K562 (cell line): Measurements from ENCODE around the gene DDX5. TPM values are rescaled to one million over a fixed set of nuclear protein-coding genes. Genes with fewer than 3 reads are reported as not detected.

Source experiments
- CXXC5 ChIP-seq: fragments of 250-450 bp; sonication (Bioruptor Pico); IDR thresholded peaks from 2 replicates; pipeline ENCODE4 v1.8.0; 2022; ENCODE audit warnings: inconsistent platforms, mild to moderate bottlenecking, moderate library complexity
- DDX20 ChIP-seq: fragments of 450-650 bp; IDR thresholded peaks from 2 replicates; pipeline ENCODE4 v1.6.1; 2016; ENCODE audit warnings: missing genetic modification characterization, low read depth, mild to moderate bottlenecking, missing compliant biosample characterization, moderate library complexity
- OTX1 ChIP-seq: fragments of 450-650 bp; formaldehyde crosslinking; IDR thresholded peaks from 2 replicates; pipeline ENCODE4 v1.4.0; 2022; ENCODE audit warnings: mild to moderate bottlenecking
- SMAD2 ChIP-seq: fragments of 150-350 bp; IDR thresholded peaks from 2 replicates; pipeline ENCODE4 v1.6.1; 2014; ENCODE audit warnings: low read depth, mild to moderate bottlenecking, low read length
- WHSC1 ChIP-seq: IDR thresholded peaks from one replicate; pipeline ENCODE4 v1.6.1; 2012; ENCODE audit warnings: low read length, control low read depth, inconsistent platforms
- ZBTB17 ChIP-seq: fragments of 450-650 bp; formaldehyde crosslinking; IDR thresholded peaks from 2 replicates; pipeline ENCODE4 v1.4.0; 2020; ENCODE audit warnings: mild to moderate bottlenecking
- ZBTB40 ChIP-seq, 2 experiments: fragments of 450-650 bp in 1 of 2; sonication (generic) in 1 of 2; formaldehyde crosslinking in 1 of 2; IDR thresholded peaks; 2 replicates each; pipeline versions ENCODE4 v1.7.1 to v1.9.0; 2016 to 2022; ENCODE audit warnings: inconsistent platforms in 1 of 2, mild to moderate bottlenecking in 1 of 2, missing genetic modification reagents in 1 of 2
- ZNF184 ChIP-seq: sonication (generic); formaldehyde crosslinking; IDR thresholded peaks from 2 replicates; pipeline ENCODE4 v1.5.0; 2020; ENCODE audit warnings: missing genetic modification reagents
- ZNF354B ChIP-seq: fragments of 250-450 bp; sonication (Bioruptor Pico); IDR thresholded peaks from 2 replicates; pipeline ENCODE4 v1.4.0; 2020
- polyA plus RNA-seq, 8 experiments: library from polyadenylated mRNA; depleted of rRNA in 4 of 8; stranded (reverse) in 5 of 8; unstranded in 3 of 8; fragments of >200 nt; fragmentation: Nextera tagmentation in 2 of 8; fragmentation: Illumina TruSeq in 1 of 8; extraction: Ambion mirVana in 2 of 8; extraction: Trizol in 1 of 8; gene quantifications; 2 replicates each; pipeline versions ENCODE4 v1.2.1 to v1.2.3, GENCODE V29; 2011 to 2014; ENCODE audit warnings: inconsistent platforms in 1 of 8, missing spikeins in 1 of 8
- total RNA-seq, 7 experiments: library from RNA; depleted of rRNA in 6 of 7; stranded (reverse); fragments of >200 nt in 6 of 7; fragmentation: Illumina TruSeq in 2 of 7; extraction: Trizol in 2 of 7; gene quantifications; 2 replicates each; pipeline versions ENCODE4 v1.2.1 to v1.2.3, GENCODE V29; 2011 to 2021; ENCODE audit warnings: low replicate concordance in 1 of 7
- TF ChIP-seq, protein P1 (sequence below): fragments of 450-650 bp; IDR thresholded peaks from 2 replicates; pipeline ENCODE4 v1.7.1; 2018; ENCODE audit warnings: mild to moderate bottlenecking, low read depth; ENCODE audit not compliant: partially characterized antibody
- TF ChIP-seq, protein P2 (sequence below): sonication (generic); formaldehyde crosslinking; IDR thresholded peaks from 2 replicates; pipeline ENCODE4 v1.8.1; 2023; ENCODE audit warnings: mild to moderate bottlenecking, missing genetic modification reagents
- TF ChIP-seq, protein P3 (sequence below): fragments of 450-650 bp; IDR thresholded peaks from 2 replicates; pipeline ENCODE4 v1.6.1; 2016; ENCODE audit warnings: low read depth, mild to moderate bottlenecking, moderate library complexity

DDX5 gene
- total and polyA plus RNA-seq, 9 of the 15 experiments (the other 6 are each of a cell fraction or from before 2014, with no cell fraction given) = 306 to 1,639 (median 604) TPM

GRCh38 chr17:64498308-64499203 is 7.5 kb downstream of the DDX5 start (continued):
- no peak for TF ChIP-seq WHSC1
- no peak for TF ChIP-seq DDX20 (tag)
- TF ChIP-seq, protein P1, sequence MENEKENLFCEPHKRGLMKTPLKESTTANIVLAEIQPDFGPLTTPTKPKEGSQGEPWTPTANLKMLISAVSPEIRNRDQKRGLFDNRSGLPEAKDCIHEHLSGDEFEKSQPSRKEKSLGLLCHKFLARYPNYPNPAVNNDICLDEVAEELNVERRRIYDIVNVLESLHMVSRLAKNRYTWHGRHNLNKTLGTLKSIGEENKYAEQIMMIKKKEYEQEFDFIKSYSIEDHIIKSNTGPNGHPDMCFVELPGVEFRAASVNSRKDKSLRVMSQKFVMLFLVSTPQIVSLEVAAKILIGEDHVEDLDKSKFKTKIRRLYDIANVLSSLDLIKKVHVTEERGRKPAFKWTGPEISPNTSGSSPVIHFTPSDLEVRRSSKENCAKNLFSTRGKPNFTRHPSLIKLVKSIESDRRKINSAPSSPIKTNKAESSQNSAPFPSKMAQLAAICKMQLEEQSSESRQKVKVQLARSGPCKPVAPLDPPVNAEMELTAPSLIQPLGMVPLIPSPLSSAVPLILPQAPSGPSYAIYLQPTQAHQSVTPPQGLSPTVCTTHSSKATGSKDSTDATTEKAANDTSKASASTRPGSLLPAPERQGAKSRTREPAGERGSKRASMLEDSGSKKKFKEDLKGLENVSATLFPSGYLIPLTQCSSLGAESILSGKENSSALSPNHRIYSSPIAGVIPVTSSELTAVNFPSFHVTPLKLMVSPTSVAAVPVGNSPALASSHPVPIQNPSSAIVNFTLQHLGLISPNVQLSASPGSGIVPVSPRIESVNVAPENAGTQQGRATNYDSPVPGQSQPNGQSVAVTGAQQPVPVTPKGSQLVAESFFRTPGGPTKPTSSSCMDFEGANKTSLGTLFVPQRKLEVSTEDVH = peak; percentile 53
- TF ChIP-seq ZNF184 = no peak
- TF ChIP-seq, protein P2, sequence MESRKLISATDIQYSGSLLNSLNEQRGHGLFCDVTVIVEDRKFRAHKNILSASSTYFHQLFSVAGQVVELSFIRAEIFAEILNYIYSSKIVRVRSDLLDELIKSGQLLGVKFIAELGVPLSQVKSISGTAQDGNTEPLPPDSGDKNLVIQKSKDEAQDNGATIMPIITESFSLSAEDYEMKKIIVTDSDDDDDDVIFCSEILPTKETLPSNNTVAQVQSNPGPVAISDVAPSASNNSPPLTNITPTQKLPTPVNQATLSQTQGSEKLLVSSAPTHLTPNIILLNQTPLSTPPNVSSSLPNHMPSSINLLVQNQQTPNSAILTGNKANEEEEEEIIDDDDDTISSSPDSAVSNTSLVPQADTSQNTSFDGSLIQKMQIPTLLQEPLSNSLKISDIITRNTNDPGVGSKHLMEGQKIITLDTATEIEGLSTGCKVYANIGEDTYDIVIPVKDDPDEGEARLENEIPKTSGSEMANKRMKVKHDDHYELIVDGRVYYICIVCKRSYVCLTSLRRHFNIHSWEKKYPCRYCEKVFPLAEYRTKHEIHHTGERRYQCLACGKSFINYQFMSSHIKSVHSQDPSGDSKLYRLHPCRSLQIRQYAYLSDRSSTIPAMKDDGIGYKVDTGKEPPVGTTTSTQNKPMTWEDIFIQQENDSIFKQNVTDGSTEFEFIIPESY (CRISPR knock-in tag) = no peak
- no peak for TF ChIP-seq SMAD2
- TF ChIP-seq ZBTB40 (IDR thresholded peaks at IDR 0.05) = no peak
- TF ChIP-seq ZBTB40 (CRISPR knock-in tag; IDR thresholded peaks at IDR 0.05) = no peak
- TF ChIP-seq, protein P3, sequence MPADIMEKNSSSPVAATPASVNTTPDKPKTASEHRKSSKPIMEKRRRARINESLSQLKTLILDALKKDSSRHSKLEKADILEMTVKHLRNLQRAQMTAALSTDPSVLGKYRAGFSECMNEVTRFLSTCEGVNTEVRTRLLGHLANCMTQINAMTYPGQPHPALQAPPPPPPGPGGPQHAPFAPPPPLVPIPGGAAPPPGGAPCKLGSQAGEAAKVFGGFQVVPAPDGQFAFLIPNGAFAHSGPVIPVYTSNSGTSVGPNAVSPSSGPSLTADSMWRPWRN = no peak
- no peak for TF ChIP-seq CXXC5 (CRISPR knock-in tag)
- TF ChIP-seq ZBTB17 = no peak
- TF ChIP-seq ZNF354B (CRISPR knock-in tag) = 0 out of 2 replicates have a peak, but pooled peaks have one; percentile 35
- TF ChIP-seq OTX1 (CRISPR knock-in tag) = peak; percentile 62; the same call in 1 of the 2 replicates
